Gastroesophageal sphincter (tissue), 3 donors: Measurements from ENCODE around the gene FAHD2B.
"Not testable (repeated sequence)": the region's sequence is repeated elsewhere in the genome, so short reads cannot be mapped to it uniquely, and the experiment has no call there.

Experiments
- CTCF ChIP-seq, 4 experiments: fragments of 200-600 bp in 2 of 4; fragments of 450-650 bp in 2 of 4; sonication (generic) in 1 of 4; IDR thresholded peaks; one replicate each; pipeline ENCODE4 v1.5.1; 2017 to 2019; ENCODE audit warnings: antibody characterized with exemption in 4 of 4, mild to moderate bottlenecking in 2 of 4, moderate library complexity in 2 of 4
- POLR2A ChIP-seq, 2 donors: fragments of 450-650 bp; IDR thresholded peaks; one replicate each; pipeline ENCODE4 v1.6.1; 2017; ENCODE audit warnings: antibody characterized with exemption in 2 of 2, mild to moderate bottlenecking in 2 of 2, moderate library complexity in 1 of 2
- POLR2AphosphoS5 ChIP-seq: sonication (generic); formaldehyde crosslinking; IDR thresholded peaks from one replicate; pipeline ENCODE4 v1.6.1; 2017; ENCODE audit warnings: antibody characterized with exemption

- TF ChIP-seq CTCF (IDR thresholded peaks at IDR 0.05); POLR2A (IDR thresholded peaks at IDR 0.05); POLR2AphosphoS5: not testable (repeated sequence)
These were observed 4.2 kb upstream of the FAHD2B start for GRCh38 chr2:97098786-97099372.
